Kidney (tissue), 14 donors: ENCODE results near the gene PLA2G1B. TPM values are rescaled to one million over a fixed set of nuclear protein-coding genes. Genes with fewer than 3 reads are reported as not detected.
A peak's percentile ranks its signal among the peaks of the same experiment; 100 is the strongest.

Source experiments
- DNase-seq, 5 donors: peaks; one replicate each; pipeline ENCODE4 v3.0.0-alpha.2; 2013 to 2020
- FAIRE-seq: peaks from 2 replicates; lab custom pipeline; 2012; peaks lifted over from hg19 to GRCh38; lab: Jason Lieb, UNC
- H3K27ac ChIP-seq, 2 donors: one replicate each; pipeline ENCODE4 v1.7.0; 2013; ENCODE audit warnings: low read depth in 2 of 2, low read length in 2 of 2, inconsistent platforms in 1 of 2
- H3K27me3 ChIP-seq: one replicate; pipeline ENCODE4 v1.7.1; 2013; ENCODE audit warnings: low read length, inconsistent platforms; ENCODE audit not compliant: control insufficient read depth, insufficient read depth
- H3K36me3 ChIP-seq, 3 donors: one replicate each; pipeline versions ENCODE4 v1.7.0 to v1.7.1; 2013; ENCODE audit warnings: low read length in 3 of 3, control low read depth in 1 of 3, inconsistent platforms in 1 of 3; ENCODE audit not compliant: insufficient read depth in 3 of 3, control insufficient read depth in 2 of 3
- H3K4me1 ChIP-seq, 3 donors: one replicate each; pipeline versions ENCODE4 v1.7.0 to v1.7.1; 2013; ENCODE audit warnings: low read length in 3 of 3, inconsistent platforms in 1 of 3, low read depth in 1 of 3; ENCODE audit not compliant: control insufficient read depth in 2 of 3, insufficient read depth in 2 of 3
- H3K4me3 ChIP-seq, 3 donors: one replicate each; pipeline versions ENCODE4 v1.7.0 to v1.8.1; 2013; ENCODE audit warnings: low read length in 3 of 3, control low read depth in 1 of 3, inconsistent platforms in 1 of 3
- H3K9ac ChIP-seq, 3 donors: one replicate each; pipeline versions ENCODE4 v1.7.0 to v1.7.1; 2013; ENCODE audit warnings: low read length in 3 of 3, control low read depth in 1 of 3, inconsistent platforms in 1 of 3
- H3K9me3 ChIP-seq, 3 donors: one replicate each; pipeline versions ENCODE4 v1.7.0 to v1.7.1; 2013; ENCODE audit warnings: low read length in 3 of 3, control low read depth in 1 of 3, inconsistent platforms in 1 of 3; ENCODE audit not compliant: control insufficient read depth in 2 of 3, insufficient read depth in 1 of 3
- CTCF ChIP-seq: IDR thresholded peaks from 3 replicates; pipeline ENCODE4 v1.5.1; 2012; ENCODE audit warnings: mild to moderate bottlenecking, moderate library complexity, borderline replicate concordance; ENCODE audit not compliant: insufficient read depth; ENCODE audit errors: extremely low read depth
- intact Hi-C: fragments of 100-400 bp; cut with DNase I; formaldehyde crosslinking; loops from one replicate; pipeline ENCODE4 v1.11.1; 2022
- polyA plus RNA-seq: library from polyadenylated mRNA; stranded (reverse); fragments of 350-450 nt; fragmentation: Illumina TruSeq; extraction: RNeasy Lipid Tissue Mini Kit (QIAGEN cat#74804); gene quantifications from one replicate; pipeline ENCODE4 v1.2.3, GENCODE V29; 2014; ENCODE audit warnings: low read depth, low replicate concordance; ENCODE audit not compliant: insufficient read depth
- total RNA-seq: library from RNA; stranded (reverse); fragmentation: NEBNext Ultra II Directional; extraction: Animal tissue kit (Norgen Biotek cat#: 25700); gene quantifications from one replicate; pipeline ENCODE4 v1.2.1, GENCODE V29; 2021
- donor health status: control.
- donor health status: control.
- donor health status: control.
- donor health status: control.
- donor health status: control.
- donor health status: DM: yes; HTN: yes; CAD: no.
- donor health status: Normal renal cell carcinoma (clear cell type).

PLA2G1B gene
- total and polyA plus RNA-seq, 2 donors from 2014 or later, result not detected

GRCh38 chr12:120301962-120302815 is 25.4 kb downstream of the PLA2G1B start, which contains the start of gene SIRT4:
TSS of gene SIRT4 (plus strand) at chr12:120302321. CDS start at chr12:120303562, 1,241 bp downstream.
- Histone ChIP-seq H3K27me3 (no peaks in the 10 kb centered on the region), H3K9ac (peak within 1 kb of the TSS; percentile 65 to 82 (median 69)), H3K36me3 (no peaks in the 10 kb centered on the region), H3K4me3 (peak within 1 kb of the TSS; percentile 84 to 100 (median 89)), H3K9me3 (no peaks in the 10 kb centered on the region), H3K27ac (peak within 1 kb of the TSS; percentile 53 to 85), H3K4me1 (no peaks in the 10 kb centered on the region)
- FAIRE-seq (peak; percentile 88), DNase-seq (peak; percentile 91 to 99 (median 93))
- TF ChIP-seq CTCF, result peak; percentile 63
- intact Hi-C loops, result no loop called here

GRCh38 chr12:120292661-120293531 is 34.7 kb downstream of the PLA2G1B start, which contains the start of gene RNU4-1:
TSS of gene RNU4-1 (minus strand) at chr12:120293237.
- Histone ChIP-seq H3K27ac (peak within 1 kb of the TSS; percentile 100), H3K4me3 (peak within 1 kb of the TSS; percentile 77 to 86 (median 82)), H3K36me3 (no peaks in the 10 kb centered on the region), H3K27me3 (no peaks in the 10 kb centered on the region), H3K4me1 (peaks cover 0 to 7% (median 2%) of the 10 kb centered on the region in 3 donors), H3K9ac (peak within 1 kb of the TSS; percentile 76 to 98 (median 96)), H3K9me3 (no peaks in the 10 kb centered on the region)
- no peak for TF ChIP-seq CTCF
- DNase-seq (peak in 4 of 5 donors; percentile 85 to 96 (median 92)), FAIRE-seq (peak; percentile 80)
- intact Hi-C loops, result no loop called here

GRCh38 chr12:120292411-120292660 is 35.2 kb downstream of the PLA2G1B start:
- Histone ChIP-seq H3K27me3 (no peaks in the 10 kb centered on the region), H3K9me3 (no peaks in the 10 kb centered on the region), H3K4me3 (peak overlapping the region; percentile 77 to 86 (median 82)), H3K36me3 (no peaks in the 10 kb centered on the region), H3K4me1 (peaks cover 0 to 7% (median 2%) of the 10 kb centered on the region in 3 donors), H3K27ac (peak overlapping the region; percentile 100), H3K9ac (peak overlapping the region; percentile 76 to 98 (median 96))
- FAIRE-seq (no peak), DNase-seq (no peak)
- TF ChIP-seq CTCF, result no peak
- intact Hi-C loops, result no loop called here
